WERI-Rb-1 (cell line): ENCODE measurements around the gene TUBGCP2.
"Not testable (repeated sequence)": the region's sequence is repeated elsewhere in the genome, so short reads cannot be mapped to it uniquely, and the experiment has no call there.

ENCODE experiments used
- DNase-seq: peaks from one replicate; pipeline ENCODE4 v3.0.0-alpha.2; 2020
- H3K27ac ChIP-seq: fragments of 250-450 bp; sonication (Bioruptor Pico); 2 replicates; pipeline ENCODE4 v1.5.1; 2020; ENCODE audit warnings: mild to moderate bottlenecking, moderate library complexity
- H3K27me3 ChIP-seq: fragments of 250-450 bp; sonication (Bioruptor Pico); 2 replicates; pipeline ENCODE4 v1.5.1; 2021; ENCODE audit warnings: mild to moderate bottlenecking, low read depth, moderate library complexity; ENCODE audit not compliant: insufficient read depth, severe bottlenecking
- H3K36me3 ChIP-seq: fragments of 250-450 bp; sonication (Bioruptor Pico); 2 replicates; pipeline ENCODE4 v1.5.1; 2020; ENCODE audit warnings: mild to moderate bottlenecking, moderate library complexity
- H3K4me3 ChIP-seq: 2 replicates; pipeline ENCODE4 v1.5.1; 2011; ENCODE audit warnings: low read depth, mild to moderate bottlenecking, control low read depth, low read length
- H3K9me3 ChIP-seq: fragments of 250-450 bp; sonication (Bioruptor Pico); 2 replicates; pipeline ENCODE4 v1.5.1; 2021; ENCODE audit warnings: mild to moderate bottlenecking, moderate library complexity; ENCODE audit not compliant: severe bottlenecking
- TF ChIP-seq, protein P1 (sequence below): IDR thresholded peaks from 2 replicates; pipeline ENCODE4 v1.5.1; 2011; ENCODE audit warnings: low read depth, mild to moderate bottlenecking, control low read depth, inconsistent platforms, low read length

The TUBGCP2 gene

DNA sequence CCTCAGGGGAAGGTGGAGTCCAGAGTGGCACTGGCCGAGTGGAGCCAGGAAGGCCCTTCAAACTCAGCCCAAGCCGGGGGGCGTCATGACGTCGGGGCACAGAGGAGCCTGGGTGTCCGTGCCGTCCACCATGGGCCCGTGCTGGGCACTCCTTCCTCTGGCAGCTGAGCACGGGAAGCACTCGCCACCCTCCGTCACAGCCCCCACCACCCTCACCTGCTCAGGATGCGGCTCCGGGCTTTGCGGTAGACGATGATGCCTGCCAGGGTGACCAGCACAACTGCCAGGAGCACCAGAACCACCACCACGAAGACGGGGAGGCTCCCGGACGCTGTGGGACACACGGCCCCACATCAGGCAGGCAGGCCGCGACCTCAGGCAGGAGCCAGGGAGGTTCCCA is 40.1 kb downstream of the TUBGCP2 start:
- H3K27me3 ChIP-seq = no peaks in the 10 kb centered on the region
- H3K9me3 ChIP-seq = no peaks in the 10 kb centered on the region
- no peak for DNase-seq
- H3K36me3 ChIP-seq = no peaks in the 10 kb centered on the region
- no peak overlapping the region for H3K4me3 ChIP-seq
- TF ChIP-seq, protein P1, sequence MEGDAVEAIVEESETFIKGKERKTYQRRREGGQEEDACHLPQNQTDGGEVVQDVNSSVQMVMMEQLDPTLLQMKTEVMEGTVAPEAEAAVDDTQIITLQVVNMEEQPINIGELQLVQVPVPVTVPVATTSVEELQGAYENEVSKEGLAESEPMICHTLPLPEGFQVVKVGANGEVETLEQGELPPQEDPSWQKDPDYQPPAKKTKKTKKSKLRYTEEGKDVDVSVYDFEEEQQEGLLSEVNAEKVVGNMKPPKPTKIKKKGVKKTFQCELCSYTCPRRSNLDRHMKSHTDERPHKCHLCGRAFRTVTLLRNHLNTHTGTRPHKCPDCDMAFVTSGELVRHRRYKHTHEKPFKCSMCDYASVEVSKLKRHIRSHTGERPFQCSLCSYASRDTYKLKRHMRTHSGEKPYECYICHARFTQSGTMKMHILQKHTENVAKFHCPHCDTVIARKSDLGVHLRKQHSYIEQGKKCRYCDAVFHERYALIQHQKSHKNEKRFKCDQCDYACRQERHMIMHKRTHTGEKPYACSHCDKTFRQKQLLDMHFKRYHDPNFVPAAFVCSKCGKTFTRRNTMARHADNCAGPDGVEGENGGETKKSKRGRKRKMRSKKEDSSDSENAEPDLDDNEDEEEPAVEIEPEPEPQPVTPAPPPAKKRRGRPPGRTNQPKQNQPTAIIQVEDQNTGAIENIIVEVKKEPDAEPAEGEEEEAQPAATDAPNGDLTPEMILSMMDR = no peak
- H3K27ac ChIP-seq = no peak overlapping the region

DNA sequence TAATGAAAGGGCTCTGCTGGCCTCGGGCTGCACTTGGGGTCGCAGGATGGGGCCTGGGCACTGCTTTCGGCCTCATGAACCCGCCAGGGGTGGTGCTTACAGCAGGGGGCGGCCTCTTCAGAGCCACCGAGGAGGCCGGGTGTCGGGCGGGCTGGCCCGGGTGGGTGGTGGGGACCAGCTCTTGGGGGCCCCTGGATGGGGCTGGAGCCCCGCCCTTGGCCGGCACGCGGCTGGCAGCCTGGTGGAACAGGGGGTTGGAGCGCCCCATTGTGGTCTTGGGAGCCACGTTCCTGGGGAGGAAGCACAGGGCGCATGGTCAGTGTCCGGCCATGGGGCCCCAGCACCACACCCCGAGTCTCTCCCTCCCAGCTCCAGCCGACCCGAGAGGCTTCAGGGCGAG is 40.8 kb downstream of the TUBGCP2 start:
- Histone ChIP-seq H3K9me3 (no peaks in the 10 kb centered on the region), H3K27ac (no peak overlapping the region), H3K36me3 (no peaks in the 10 kb centered on the region), H3K27me3 (no peaks in the 10 kb centered on the region), H3K4me3 (no peak overlapping the region)
- TF ChIP-seq, protein P1 = 0 out of 2 replicates have a peak, but pooled peaks have one; percentile 13
- DNase-seq = no peak

DNA sequence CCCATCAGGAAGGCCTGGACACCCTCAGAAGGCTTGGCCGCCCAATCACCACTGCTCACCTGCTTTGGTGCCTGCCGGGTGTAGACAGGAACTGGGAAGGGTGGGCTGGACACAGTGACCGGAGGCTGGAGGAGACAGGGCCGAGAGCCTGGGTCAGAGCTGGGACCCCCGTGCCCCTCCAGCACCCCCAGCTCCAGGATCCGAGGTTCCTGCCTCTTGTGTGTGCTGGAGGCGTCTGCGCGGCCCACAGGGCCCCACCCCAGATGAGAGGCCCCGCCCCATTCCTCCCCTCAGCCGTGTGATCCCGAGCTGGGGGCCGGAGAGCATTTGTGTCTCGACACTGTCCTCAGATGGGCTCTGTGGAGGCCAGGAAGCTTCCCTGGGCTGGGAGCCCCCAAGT is 41.4 kb downstream of the TUBGCP2 start:
- no peak for DNase-seq
- Histone ChIP-seq H3K36me3 (no peaks in the 10 kb centered on the region), H3K27me3 (no peaks in the 10 kb centered on the region), H3K4me3 (no peak overlapping the region), H3K9me3 (no peaks in the 10 kb centered on the region), H3K27ac (no peak overlapping the region)
- TF ChIP-seq, protein P1 = no peak

DNA sequence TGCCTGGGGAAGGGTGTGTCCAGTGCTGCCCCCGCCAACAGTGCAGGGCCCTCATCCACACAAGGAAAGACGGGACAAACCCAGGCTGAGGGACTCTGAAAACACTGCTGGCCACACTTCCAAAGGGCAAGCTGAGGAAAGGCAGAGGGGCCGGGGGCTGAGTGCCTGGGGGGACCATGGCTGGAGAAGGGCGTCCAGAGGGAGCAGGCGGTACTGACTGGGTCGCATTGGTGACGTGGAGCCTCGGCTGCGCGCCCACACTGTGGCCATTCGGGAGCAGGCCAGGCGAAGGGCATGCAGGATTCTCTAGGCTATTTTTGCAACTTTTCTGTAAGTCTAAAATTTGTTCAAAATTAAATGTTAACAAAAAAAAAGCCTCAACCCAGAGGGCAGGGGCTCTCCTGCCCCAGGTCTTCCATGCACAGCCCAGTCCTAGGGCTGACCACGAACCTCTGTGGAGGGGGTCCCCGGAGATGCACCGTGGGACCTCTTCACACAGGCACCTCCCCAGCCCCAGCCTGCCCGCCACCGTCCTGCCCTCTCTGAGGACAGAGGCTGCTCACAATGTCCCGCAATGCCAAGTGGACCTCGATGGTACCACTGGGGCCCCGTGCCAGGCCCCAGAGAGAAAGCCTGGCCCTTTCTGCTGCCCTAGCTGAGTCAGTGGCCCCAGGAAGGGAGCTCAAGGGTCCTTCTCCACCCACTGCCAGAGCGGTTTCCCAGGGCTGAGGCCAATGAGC is 42.4 kb downstream of the TUBGCP2 start:
- no peak overlapping the region for H3K4me3 ChIP-seq
- H3K27me3 ChIP-seq = no peaks in the 10 kb centered on the region
- TF ChIP-seq, protein P1 = no peak
- H3K36me3 ChIP-seq = no peaks in the 10 kb centered on the region
- no peak for DNase-seq
- H3K9me3 ChIP-seq = no peaks in the 10 kb centered on the region
- no peak overlapping the region for H3K27ac ChIP-seq

DNA sequence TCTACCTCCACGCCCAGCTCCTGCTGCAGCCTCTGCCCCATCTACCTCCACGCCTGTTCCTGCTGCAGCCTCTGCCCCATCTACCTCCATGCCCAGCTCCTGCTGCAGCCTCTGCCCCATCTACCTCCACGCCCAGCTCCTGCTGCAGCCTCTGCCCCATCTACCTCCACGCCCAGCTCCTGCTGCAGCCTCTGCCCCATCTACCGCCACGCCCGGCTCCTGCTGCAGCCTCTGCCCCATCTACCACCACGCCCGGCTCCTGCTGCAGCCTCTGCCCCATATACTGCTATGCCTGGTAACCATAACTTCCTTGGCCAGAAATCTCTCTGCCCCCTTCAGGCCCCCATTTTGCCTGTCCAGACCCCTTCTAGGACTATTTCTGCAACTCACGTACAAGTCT is 43.6 kb downstream of the TUBGCP2 start:
- not testable (repeated sequence) for DNase-seq, H3K4me3 ChIP-seq, H3K36me3 ChIP-seq, H3K27me3 ChIP-seq, H3K9me3 ChIP-seq, H3K27ac ChIP-seq

DNA sequence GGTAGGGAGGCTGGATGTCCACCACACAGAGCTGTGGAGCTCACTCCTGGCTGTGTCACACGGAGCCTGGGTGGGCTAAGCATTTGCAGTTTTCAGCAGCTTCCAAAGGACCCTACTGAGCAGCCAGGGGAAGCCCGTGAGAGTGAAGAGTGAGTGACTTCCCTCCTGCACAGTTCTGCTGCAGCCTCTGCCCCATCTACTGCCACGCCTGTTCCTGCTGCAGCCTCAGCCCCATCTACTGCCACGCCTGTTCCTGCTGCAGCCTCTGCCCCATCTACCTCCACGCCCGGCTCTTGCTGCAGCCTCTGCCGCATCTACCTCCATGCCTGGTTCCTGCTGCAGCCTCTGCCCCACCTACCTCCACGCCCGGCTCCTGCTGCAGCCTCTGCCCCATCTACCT is 44.2 kb downstream of the TUBGCP2 start:
- no peaks in the 10 kb centered on the region for H3K36me3 ChIP-seq
- TF ChIP-seq, protein P1 = no peak
- H3K9me3 ChIP-seq = no peaks in the 10 kb centered on the region
- no peaks in the 10 kb centered on the region for H3K27me3 ChIP-seq
- H3K4me3 ChIP-seq = no peak overlapping the region
- no peak for DNase-seq
- no peak overlapping the region for H3K27ac ChIP-seq
